Esophagus muscularis mucosa (tissue), 4 donors: ENCODE data around the gene AHCY.
A peak's percentile ranks its signal among the peaks of the same experiment; 100 is the strongest.

Experiments used
- EP300 ChIP-seq: sonication (generic); formaldehyde crosslinking; IDR thresholded peaks from one replicate; pipeline ENCODE4 v1.6.1; 2017; ENCODE audit warnings: antibody characterized with exemption
- POLR2A ChIP-seq: fragments of 450-650 bp; IDR thresholded peaks from one replicate; pipeline ENCODE4 v1.6.1; 2017; ENCODE audit warnings: antibody characterized with exemption, moderate library complexity, mild to moderate bottlenecking, low read depth
- POLR2AphosphoS5 ChIP-seq, 2 donors: sonication (generic); formaldehyde crosslinking; IDR thresholded peaks; one replicate each; pipeline ENCODE4 v1.6.1; 2017; ENCODE audit warnings: antibody characterized with exemption in 2 of 2
- TF ChIP-seq, protein P1 (sequence below), 3 experiments: fragments of 200-600 bp in 2 of 3; fragments of 450-650 bp in 1 of 3; sonication (generic) in 2 of 3; IDR thresholded peaks; one replicate each; pipeline ENCODE4 v1.5.1; 2017 to 2019; ENCODE audit warnings: antibody characterized with exemption in 3 of 3, mild to moderate bottlenecking in 2 of 3, moderate library complexity in 1 of 3

DNA sequence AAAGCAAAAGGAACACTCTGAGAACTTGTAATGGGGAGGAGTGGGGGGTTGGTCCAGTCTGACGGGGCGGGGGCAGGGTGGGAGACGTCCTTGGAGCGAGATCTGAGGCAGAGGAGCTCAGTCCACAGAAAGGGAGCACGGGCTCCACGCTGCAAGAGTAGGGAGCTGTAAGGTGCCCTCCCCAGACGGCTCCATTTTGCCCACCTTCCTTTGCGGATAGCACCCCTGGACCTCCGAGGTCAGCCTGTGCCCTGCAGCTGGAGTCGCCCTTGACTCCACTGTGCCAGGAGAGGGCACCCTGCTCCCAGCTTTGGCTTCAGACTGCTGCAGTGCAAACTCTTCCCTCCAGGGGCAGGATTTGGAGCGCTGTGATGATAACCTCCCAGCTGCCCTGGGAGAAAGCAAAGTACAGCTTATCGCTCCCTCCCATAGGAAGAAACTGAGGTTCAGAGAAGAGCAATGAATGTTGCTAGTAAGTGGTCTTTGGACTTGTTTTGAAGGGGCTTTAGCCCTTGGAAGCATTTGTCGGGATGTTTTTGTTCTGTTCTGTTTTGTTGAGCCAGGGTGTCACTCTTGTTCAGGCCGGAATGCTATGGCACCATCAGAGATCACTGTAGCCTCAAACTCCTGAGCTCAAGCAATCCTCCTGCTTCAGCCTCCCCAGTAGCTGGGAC is 9.5 kb upstream of the AHCY start:
- TF ChIP-seq, protein P1, sequence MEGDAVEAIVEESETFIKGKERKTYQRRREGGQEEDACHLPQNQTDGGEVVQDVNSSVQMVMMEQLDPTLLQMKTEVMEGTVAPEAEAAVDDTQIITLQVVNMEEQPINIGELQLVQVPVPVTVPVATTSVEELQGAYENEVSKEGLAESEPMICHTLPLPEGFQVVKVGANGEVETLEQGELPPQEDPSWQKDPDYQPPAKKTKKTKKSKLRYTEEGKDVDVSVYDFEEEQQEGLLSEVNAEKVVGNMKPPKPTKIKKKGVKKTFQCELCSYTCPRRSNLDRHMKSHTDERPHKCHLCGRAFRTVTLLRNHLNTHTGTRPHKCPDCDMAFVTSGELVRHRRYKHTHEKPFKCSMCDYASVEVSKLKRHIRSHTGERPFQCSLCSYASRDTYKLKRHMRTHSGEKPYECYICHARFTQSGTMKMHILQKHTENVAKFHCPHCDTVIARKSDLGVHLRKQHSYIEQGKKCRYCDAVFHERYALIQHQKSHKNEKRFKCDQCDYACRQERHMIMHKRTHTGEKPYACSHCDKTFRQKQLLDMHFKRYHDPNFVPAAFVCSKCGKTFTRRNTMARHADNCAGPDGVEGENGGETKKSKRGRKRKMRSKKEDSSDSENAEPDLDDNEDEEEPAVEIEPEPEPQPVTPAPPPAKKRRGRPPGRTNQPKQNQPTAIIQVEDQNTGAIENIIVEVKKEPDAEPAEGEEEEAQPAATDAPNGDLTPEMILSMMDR (IDR thresholded peaks at IDR 0.05): peak in 2 of 3 experiments; percentile 97 to 99
- TF ChIP-seq POLR2A (no peak), EP300 (no peak), POLR2AphosphoS5 (IDR thresholded peaks at IDR 0.05) (peak; percentile 30 to 71)
